Measurements from ENCODE around the gene DARS1.

- TF ChIP-seq CTCF (conservative IDR thresholded peaks at IDR 0.05; ENCODE audit: low read depth in 2 of 2) (no peak), POLR2AphosphoS5 (IDR thresholded peaks at IDR 0.05; ENCODE audit: low read depth) (no peak), REST (IDR thresholded peaks at IDR 0.05; ENCODE audit: unreplicated experiment) (no peak), EZH2 (IDR thresholded peaks at IDR 0.05; ENCODE audit: low read depth, unreplicated experiment) (no peak), EZH2phosphoT487 (IDR thresholded peaks at IDR 0.05; ENCODE audit: unreplicated experiment) (no peak), NANOG (IDR thresholded peaks at IDR 0.05; ENCODE audit: borderline replicate concordance) (no peak), CREB1 (CRISPR knock-in tag; IDR thresholded peaks at IDR 0.05; ENCODE audit: low read depth) (no peak), JUNB (IDR thresholded peaks at IDR 0.05; ENCODE audit: unreplicated experiment) (no peak), STAT1 (IDR thresholded peaks at IDR 0.05; ENCODE audit: unreplicated experiment) (no peak), ETS1 (IDR thresholded peaks at IDR 0.05) (no peak), ZNF114 (CRISPR knock-in tag; IDR thresholded peaks at IDR 0.05) (no peak), ZNF331 (CRISPR knock-in tag; IDR thresholded peaks at IDR 0.05; ENCODE audit: low read depth) (no peak), ZNF462 (CRISPR knock-in tag; IDR thresholded peaks at IDR 0.05) (no peak)
These were observed 41.7 kb upstream of the DARS1 start for GRCh38 chr2:136027112-136027511.

All from GM23338 (cell line).